Ureter (tissue), 1 donor: Measurements from ENCODE around the gene KIF5C. TPM values are rescaled to one million over a fixed set of nuclear protein-coding genes. Genes with fewer than 3 reads are reported as not detected.

ENCODE experiments used
- DNase-seq: peaks from one replicate; pipeline ENCODE4 v3.0.0-alpha.2; 2020; ENCODE audit warnings: low spot score
- total RNA-seq: library from RNA; stranded (reverse); gene quantifications from one replicate; pipeline ENCODE4 v1.2.4, GENCODE V29; 2023
- donor health status: DM: yes; HTN: yes; CAD: no.

KIF5C gene
- total RNA-seq, 1 donor from 2014 or later: 14.3 TPM

- DNase-seq: no peak
Measured at GRCh38 chr2:149075853-149076252, 200.8 kb downstream of the KIF5C start.

Other genes with a start within 250 kb of the KIF5C start
- 51.2 TPM for gene EPC2, start 230.5 kb upstream of the KIF5C start, total RNA-seq
- gene LYPD6B, start 163.5 kb downstream of the KIF5C start, total RNA-seq: 76.0 TPM